ENCODE results near the gene MAPK7. TPM values are rescaled to one million over a fixed set of nuclear protein-coding genes. Genes with fewer than 3 reads are reported as not detected.

MAPK7 gene
- total RNA-seq, 1 experiment from 2014 or later = 23.3 TPM

- no peaks in the 10 kb centered on the region for H3K36me3 ChIP-seq (ENCODE audit: low read depth)
- H3K4me1 ChIP-seq (replicated peaks; ENCODE audit: insufficient read depth) = peaks cover 15% of the 10 kb centered on the region
- no peaks in the 10 kb centered on the region for H3K9me2 ChIP-seq (ENCODE audit: insufficient read depth)
- no peaks in the 10 kb centered on the region for H4K20me1 ChIP-seq (ENCODE audit: insufficient read depth)
- no peak for DNase-seq
- H3K4me2 ChIP-seq = no peak overlapping the region
- no peaks in the 10 kb centered on the region for H3K27me3 ChIP-seq (ENCODE audit: insufficient read depth, low read depth)
- no peaks in the 10 kb centered on the region for H3K79me2 ChIP-seq (ENCODE audit: low read depth)
- CTCF ChIA-PET = no interaction called here
- POLR2A ChIA-PET (ENCODE audit: unreplicated experiment) = no interaction called here
- H3K9me3 ChIP-seq (ENCODE audit: insufficient read depth, low read depth) = no peaks in the 10 kb centered on the region
- peaks cover 8% of the 10 kb centered on the region; the same call in 1 of the 2 replicates for H3F3A ChIP-seq (ENCODE audit: insufficient read depth, low read depth)
- BruUV-seq (replicated peaks) = no TSS peak
- no peak overlapping the region for H3K4me3 ChIP-seq
- TF ChIP-seq CTCF (conservative IDR thresholded peaks at IDR 0.05) = no peak
- H3K27ac ChIP-seq = no peak overlapping the region
- intact Hi-C loops (cut with micrococcal nuclease; ENCODE audit: unreplicated experiment) = no loop called here
- no peak overlapping the region for H2AFZ ChIP-seq
Observed at GRCh38 chr17:19391432-19391831, 13.1 kb downstream of the MAPK7 start.

GRCh38 chr17:19392303-19392702 is 14.0 kb downstream of the MAPK7 start:
- no peak overlapping the region for H3K4me3 ChIP-seq
- no peaks in the 10 kb centered on the region for H3K9me3 ChIP-seq (ENCODE audit: insufficient read depth, low read depth)
- CTCF ChIA-PET = no interaction called here
- POLR2A ChIA-PET (ENCODE audit: unreplicated experiment) = no interaction called here
- H3K4me2 ChIP-seq = no peak overlapping the region
- peaks cover 6% of the 10 kb centered on the region; the same call in 1 of the 2 replicates for H3F3A ChIP-seq (ENCODE audit: insufficient read depth, low read depth)
- BruUV-seq (replicated peaks) = no TSS peak
- no peaks in the 10 kb centered on the region for H3K27me3 ChIP-seq (ENCODE audit: insufficient read depth, low read depth)
- no peaks in the 10 kb centered on the region for H3K36me3 ChIP-seq (ENCODE audit: low read depth)
- TF ChIP-seq EZH2 (IDR thresholded peaks at IDR 0.05; ENCODE audit: low read depth) (no peak), CTCF (conservative IDR thresholded peaks at IDR 0.05) (no peak)
- no peak overlapping the region for H2AFZ ChIP-seq
- H3K27ac ChIP-seq = no peak overlapping the region
- H3K79me2 ChIP-seq (ENCODE audit: low read depth) = no peaks in the 10 kb centered on the region
- H3K4me1 ChIP-seq (replicated peaks; ENCODE audit: insufficient read depth) = peaks cover 17% of the 10 kb centered on the region
- H4K20me1 ChIP-seq (ENCODE audit: insufficient read depth) = no peaks in the 10 kb centered on the region
- intact Hi-C loops (cut with micrococcal nuclease; ENCODE audit: unreplicated experiment) = no loop called here
- H3K9me2 ChIP-seq (ENCODE audit: insufficient read depth) = no peaks in the 10 kb centered on the region
- DNase-seq = no peak

- Histone ChIP-seq H2AFZ (no peak overlapping the region), H3K27ac (peak overlapping the region; percentile 80), H3F3A (ENCODE audit: insufficient read depth, low read depth) (peaks cover 20% of the 10 kb centered on the region), H3K36me3 (ENCODE audit: low read depth) (no peaks in the 10 kb centered on the region), H3K79me2 (ENCODE audit: low read depth) (no peaks in the 10 kb centered on the region), H3K4me1 (replicated peaks; ENCODE audit: insufficient read depth) (peaks cover 22% of the 10 kb centered on the region), H3K9me2 (ENCODE audit: insufficient read depth) (no peaks in the 10 kb centered on the region), H4K20me1 (ENCODE audit: insufficient read depth) (no peaks in the 10 kb centered on the region), H3K4me2 (peak overlapping the region; percentile 29), H3K4me3 (no peak overlapping the region), H3K9me3 (ENCODE audit: insufficient read depth, low read depth) (no peaks in the 10 kb centered on the region), H3K27me3 (ENCODE audit: insufficient read depth, low read depth) (no peaks in the 10 kb centered on the region)
- DNase-seq = peak in 1 of 2 experiments; percentile 41
- ChIA-PET CTCF (no interaction called here), POLR2A (ENCODE audit: unreplicated experiment) (interaction anchor here (0.7 to 0.9 kb wide), 2 partner anchors 9 to 20 kb away, joined by 4 to 11 read pairs; partner anchors contain the start of gene MAPK7)
- intact Hi-C loops (cut with micrococcal nuclease; ENCODE audit: unreplicated experiment) = no loop called here
- TF ChIP-seq EZH2 (IDR thresholded peaks at IDR 0.05; ENCODE audit: low read depth) (no peak), CTCF (conservative IDR thresholded peaks at IDR 0.05) (no peak)
- BruUV-seq (replicated peaks) = no TSS peak
Observed at GRCh38 chr17:19397556-19398041, 19.3 kb downstream of the MAPK7 start.
